ENCODE data around the gene MEMO1. TPM values are rescaled to one million over a fixed set of nuclear protein-coding genes. Genes with fewer than 3 reads are reported as not detected.

Gene MEMO1
- total RNA-seq, 1 donor from 2014 or later, result 35.0 TPM

DNA sequence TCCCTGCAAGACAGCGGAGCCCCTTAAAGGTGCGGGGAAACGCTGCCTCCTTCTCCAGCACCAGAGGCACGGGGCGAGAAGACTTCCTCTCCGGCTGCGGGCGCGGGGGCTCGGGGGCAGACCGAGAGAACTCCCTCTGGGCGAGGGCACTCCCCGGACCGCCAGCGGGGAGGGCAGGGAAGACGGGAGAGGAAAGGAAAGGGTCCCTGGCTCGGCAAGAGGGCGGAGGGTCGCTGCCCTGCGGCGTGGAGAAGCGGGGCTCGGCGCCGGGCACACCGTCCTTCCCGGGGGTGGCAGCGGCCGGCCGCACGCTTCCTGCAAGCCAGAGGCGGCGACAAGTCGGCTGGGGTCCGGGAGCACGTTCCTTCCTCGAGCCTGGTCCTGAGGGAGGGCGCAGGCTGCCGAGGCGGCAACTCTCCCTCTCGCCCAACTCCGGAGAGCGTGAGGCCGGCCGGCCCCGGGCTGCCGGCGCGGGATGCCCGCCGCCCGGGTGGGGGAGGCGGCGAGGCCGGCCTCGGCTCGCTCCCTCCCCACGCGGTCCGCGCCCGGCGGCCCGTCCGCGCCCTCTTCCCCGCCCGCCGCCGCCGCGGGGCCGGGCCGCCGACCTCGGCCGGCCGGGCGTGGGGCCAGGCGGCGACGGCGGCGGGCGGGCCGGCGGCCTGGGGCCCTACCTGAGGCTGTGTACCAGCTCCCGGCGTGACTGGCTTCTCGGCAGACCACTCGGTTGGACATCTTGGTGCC is 1.1 kb downstream of the MEMO1 start:
- Histone ChIP-seq H3K36me3 (ENCODE audit: control insufficient read depth, insufficient read depth, low read length) (no peaks in the 10 kb centered on the region), H3K4me3 (ENCODE audit: low read depth, low read length) (peak overlapping the region; percentile 64), H3K27me3 (ENCODE audit: control insufficient read depth, insufficient read depth, low read length) (no peaks in the 10 kb centered on the region)
- DNase-seq (ENCODE audit: low read depth), result no peak
- TF ChIP-seq CTCF (IDR thresholded peaks at IDR 0.05; ENCODE audit: insufficient read depth, low read length, poor library complexity, severe bottlenecking), result no peak

DNA sequence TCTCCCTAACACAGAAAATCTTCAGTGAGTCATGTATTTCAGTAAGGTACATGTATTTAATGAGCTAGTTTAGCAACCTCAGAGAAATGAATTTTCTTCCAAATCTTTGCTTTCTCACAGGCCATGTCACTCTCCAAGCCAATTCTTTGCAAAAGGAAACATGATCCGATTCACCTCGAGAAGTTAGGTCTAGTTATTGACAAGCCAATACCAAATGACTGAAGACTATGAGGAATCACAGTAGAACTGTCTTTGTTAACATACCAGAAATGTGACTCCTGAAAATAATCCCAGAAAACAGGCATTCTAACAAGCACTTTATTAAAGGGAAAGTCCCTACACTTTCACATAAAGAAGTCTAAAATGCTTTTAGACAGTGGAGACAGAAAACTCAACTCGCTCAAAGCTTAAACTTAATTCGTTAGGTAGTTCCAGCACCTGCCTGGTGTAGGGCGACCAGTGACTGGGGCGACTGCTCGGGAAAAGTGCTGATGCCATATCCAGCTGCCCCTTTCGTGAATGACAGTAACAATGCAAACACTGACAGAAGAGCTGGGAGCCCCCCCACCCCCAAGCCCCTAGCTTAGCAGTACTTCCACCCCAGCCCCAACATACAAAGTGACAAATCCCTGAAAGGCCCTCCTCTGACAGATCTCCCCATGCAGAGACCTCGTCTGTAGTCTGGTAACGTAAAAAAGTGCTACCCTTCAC is 1.8 kb downstream of the MEMO1 start:
- DNase-seq (ENCODE audit: low read depth), result no peak
- no peaks in the 10 kb centered on the region for H3K27me3 ChIP-seq (ENCODE audit: control insufficient read depth, insufficient read depth, low read length)
- peak overlapping the region; percentile 64 for H3K4me3 ChIP-seq (ENCODE audit: low read depth, low read length)
- no peaks in the 10 kb centered on the region for H3K36me3 ChIP-seq (ENCODE audit: control insufficient read depth, insufficient read depth, low read length)
- no peak for TF ChIP-seq CTCF (IDR thresholded peaks at IDR 0.05; ENCODE audit: insufficient read depth, low read length, poor library complexity, severe bottlenecking)

GRCh38 chr2:32007121-32007391 is 3.8 kb downstream of the MEMO1 start:
- no peak for TF ChIP-seq CTCF (IDR thresholded peaks at IDR 0.05; ENCODE audit: insufficient read depth, low read length, poor library complexity, severe bottlenecking)
- H3K36me3 ChIP-seq (ENCODE audit: control insufficient read depth, insufficient read depth, low read length), result no peaks in the 10 kb centered on the region
- H3K27me3 ChIP-seq (ENCODE audit: control insufficient read depth, insufficient read depth, low read length), result no peaks in the 10 kb centered on the region
- no peak for DNase-seq (ENCODE audit: low read depth)
- H3K4me3 ChIP-seq (ENCODE audit: low read depth, low read length), result no peak overlapping the region

DNA sequence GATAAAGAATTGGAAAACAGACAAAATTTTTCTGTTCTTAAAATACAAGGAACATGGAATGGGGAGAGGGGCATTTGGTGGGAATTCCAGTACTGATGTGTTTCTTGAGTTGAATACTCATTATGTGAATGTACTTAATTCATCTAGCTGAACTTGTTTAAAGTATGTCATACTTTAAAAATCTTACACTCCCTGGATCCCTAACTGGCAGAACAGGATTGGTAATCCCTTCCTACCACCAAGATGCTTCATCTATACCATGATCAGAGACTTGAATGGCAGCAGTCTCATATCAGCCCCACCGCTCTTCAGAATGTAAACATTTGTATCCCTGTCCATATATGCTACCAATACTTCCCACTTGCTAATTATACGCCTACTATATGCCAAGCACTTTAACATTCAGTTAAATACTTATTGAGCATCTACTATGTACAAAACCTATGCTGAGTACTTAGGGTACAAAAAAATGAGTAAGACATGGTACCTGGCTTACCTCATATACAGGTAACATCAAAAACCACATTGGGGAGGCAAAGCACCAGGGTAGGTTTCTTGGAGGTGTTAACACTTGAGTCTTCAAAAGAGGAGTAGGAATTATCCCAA is 5.3 kb downstream of the MEMO1 start:
- DNase-seq (ENCODE audit: low read depth), result no peak
- Histone ChIP-seq H3K27me3 (ENCODE audit: control insufficient read depth, insufficient read depth, low read length) (no peaks in the 10 kb centered on the region), H3K36me3 (ENCODE audit: control insufficient read depth, insufficient read depth, low read length) (no peaks in the 10 kb centered on the region), H3K4me3 (ENCODE audit: low read depth, low read length) (no peak overlapping the region)
- TF ChIP-seq CTCF (IDR thresholded peaks at IDR 0.05; ENCODE audit: insufficient read depth, low read length, poor library complexity, severe bottlenecking), result no peak

DNA sequence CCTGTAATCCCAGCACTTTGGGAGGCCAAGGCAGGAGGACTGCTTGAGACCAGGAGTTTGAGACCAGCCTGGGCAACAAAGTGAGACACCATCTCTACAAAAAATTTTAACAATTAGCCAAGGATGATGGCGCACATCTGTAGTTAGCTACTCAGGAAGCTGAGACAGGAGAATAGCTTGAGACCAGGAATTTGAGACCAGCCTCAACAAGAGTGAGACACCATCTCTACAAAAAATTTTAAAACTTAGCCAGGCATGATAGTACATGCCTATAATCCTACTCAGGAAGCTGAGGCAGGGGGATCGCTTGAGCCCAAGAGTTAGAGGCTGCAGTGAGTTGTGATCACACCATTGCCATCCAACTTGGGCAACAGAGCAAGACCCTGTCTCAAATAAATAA is 7.0 kb downstream of the MEMO1 start:
- DNase-seq (ENCODE audit: low read depth), result no peak
- Histone ChIP-seq H3K4me3 (ENCODE audit: low read depth, low read length) (no peak overlapping the region), H3K36me3 (ENCODE audit: control insufficient read depth, insufficient read depth, low read length) (no peaks in the 10 kb centered on the region), H3K27me3 (ENCODE audit: control insufficient read depth, insufficient read depth, low read length) (no peaks in the 10 kb centered on the region)
- no peak for TF ChIP-seq CTCF (IDR thresholded peaks at IDR 0.05; ENCODE audit: insufficient read depth, low read length, poor library complexity, severe bottlenecking)

Data from kidney epithelial cell (primary cell).